Measurements from ENCODE around the gene VPS35L. TPM values are rescaled to one million over a fixed set of nuclear protein-coding genes. Genes with fewer than 3 reads are reported as not detected.
A peak's percentile ranks its signal among the peaks of the same experiment; 100 is the strongest.

Gene VPS35L
- total and polyA plus RNA-seq, 2 of the 13 experiments (the other 11 are each of a cell fraction or from before 2014, with no cell fraction given), result 1.4 to 1.6 TPM

GRCh38 chr16:19555186-19555937 is at the start of gene VPS35L (continued):
- TF ChIP-seq DR1 (CRISPR knock-in tag; IDR thresholded peaks at IDR 0.05) (0 out of 2 replicates have a peak, but pooled peaks have one; percentile 56), RBM22 (optimal IDR thresholded peaks at IDR 0.05; ENCODE audit: low read length) (no peak), ZNF205 (CRISPR knock-in tag; IDR thresholded peaks at IDR 0.05) (peak; percentile 63), SMARCE1 (IDR thresholded peaks at IDR 0.05; ENCODE audit: borderline replicate concordance) (no peak), SMC3 (IDR thresholded peaks at IDR 0.05; ENCODE audit: low read length) (no peak), ZNF121 (CRISPR knock-in tag; IDR thresholded peaks at IDR 0.05) (no peak), GTF3A (CRISPR knock-in tag; conservative IDR thresholded peaks at IDR 0.05) (peak; percentile 80), ZMYM2 (CRISPR knock-in tag; IDR thresholded peaks at IDR 0.05) (peak; percentile 28; the same call in 1 of the 2 replicates), ZNF605 (CRISPR knock-in tag; IDR thresholded peaks at IDR 0.05) (peak; percentile 84), SMAD1 (CRISPR knock-in tag; IDR thresholded peaks at IDR 0.05; ENCODE audit: borderline replicate concordance, low read depth) (peak; percentile 89; the same call in 1 of the 2 replicates), RBM39 (IDR thresholded peaks at IDR 0.05; ENCODE audit: low read depth, low read length, poor library complexity, severe bottlenecking) (peak; percentile 97), MEIS2 (CRISPR knock-in tag; IDR thresholded peaks at IDR 0.05) (peak; percentile 93), RARG (CRISPR knock-in tag; IDR thresholded peaks at IDR 0.05; ENCODE audit: low read depth) (no peak), ZFP1 (CRISPR knock-in tag; IDR thresholded peaks at IDR 0.05) (0 out of 2 replicates have a peak, but pooled peaks have one; percentile 65), ZNF75D (CRISPR knock-in tag; IDR thresholded peaks at IDR 0.05; ENCODE audit: borderline replicate concordance) (no peak), RELA (CRISPR knock-in tag; IDR thresholded peaks at IDR 0.05) (no peak), HDAC1 (CRISPR knock-in tag; IDR thresholded peaks at IDR 0.05) (peak; percentile 77), NAIF1 (CRISPR knock-in tag; IDR thresholded peaks at IDR 0.05; ENCODE audit: borderline replicate concordance) (peak; percentile 93; the same call in 1 of the 2 replicates), ZNF264 (CRISPR knock-in tag; IDR thresholded peaks at IDR 0.05) (peak; percentile 71; the same call in 1 of the 2 replicates)
- TF ChIP-seq, protein P1, sequence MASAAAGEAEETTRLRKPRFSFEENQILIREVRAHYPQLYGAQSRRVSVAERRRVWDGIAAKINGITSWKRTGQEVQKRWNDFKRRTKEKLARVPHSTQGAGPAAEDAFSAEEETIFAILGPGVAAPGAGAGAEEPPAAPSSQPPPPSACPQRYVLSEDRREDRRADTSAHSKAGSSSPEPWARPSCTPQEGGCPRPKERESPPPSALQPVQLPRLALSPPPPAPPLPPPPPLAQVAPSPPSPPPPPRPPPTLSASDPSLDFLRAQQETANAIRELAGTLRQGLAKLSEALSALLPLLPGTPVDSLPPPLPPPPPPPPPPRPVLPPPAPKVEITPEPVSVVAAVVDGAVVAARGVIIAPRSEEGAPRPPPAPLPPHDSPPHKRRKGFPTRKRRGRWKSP (CRISPR knock-in tag; IDR thresholded peaks at IDR 0.05), result no peak
- TF ChIP-seq, protein P2, sequence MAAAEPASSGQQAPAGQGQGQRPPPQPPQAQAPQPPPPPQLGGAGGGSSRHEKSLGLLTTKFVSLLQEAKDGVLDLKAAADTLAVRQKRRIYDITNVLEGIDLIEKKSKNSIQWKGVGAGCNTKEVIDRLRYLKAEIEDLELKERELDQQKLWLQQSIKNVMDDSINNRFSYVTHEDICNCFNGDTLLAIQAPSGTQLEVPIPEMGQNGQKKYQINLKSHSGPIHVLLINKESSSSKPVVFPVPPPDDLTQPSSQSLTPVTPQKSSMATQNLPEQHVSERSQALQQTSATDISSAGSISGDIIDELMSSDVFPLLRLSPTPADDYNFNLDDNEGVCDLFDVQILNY (CRISPR knock-in tag; conservative IDR thresholded peaks at IDR 0.05), result no peak
- TF ChIP-seq, protein P3, sequence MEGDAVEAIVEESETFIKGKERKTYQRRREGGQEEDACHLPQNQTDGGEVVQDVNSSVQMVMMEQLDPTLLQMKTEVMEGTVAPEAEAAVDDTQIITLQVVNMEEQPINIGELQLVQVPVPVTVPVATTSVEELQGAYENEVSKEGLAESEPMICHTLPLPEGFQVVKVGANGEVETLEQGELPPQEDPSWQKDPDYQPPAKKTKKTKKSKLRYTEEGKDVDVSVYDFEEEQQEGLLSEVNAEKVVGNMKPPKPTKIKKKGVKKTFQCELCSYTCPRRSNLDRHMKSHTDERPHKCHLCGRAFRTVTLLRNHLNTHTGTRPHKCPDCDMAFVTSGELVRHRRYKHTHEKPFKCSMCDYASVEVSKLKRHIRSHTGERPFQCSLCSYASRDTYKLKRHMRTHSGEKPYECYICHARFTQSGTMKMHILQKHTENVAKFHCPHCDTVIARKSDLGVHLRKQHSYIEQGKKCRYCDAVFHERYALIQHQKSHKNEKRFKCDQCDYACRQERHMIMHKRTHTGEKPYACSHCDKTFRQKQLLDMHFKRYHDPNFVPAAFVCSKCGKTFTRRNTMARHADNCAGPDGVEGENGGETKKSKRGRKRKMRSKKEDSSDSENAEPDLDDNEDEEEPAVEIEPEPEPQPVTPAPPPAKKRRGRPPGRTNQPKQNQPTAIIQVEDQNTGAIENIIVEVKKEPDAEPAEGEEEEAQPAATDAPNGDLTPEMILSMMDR (CRISPR knock-in tag; IDR thresholded peaks at IDR 0.05), result peak; percentile 90
- TF ChIP-seq, protein P4, sequence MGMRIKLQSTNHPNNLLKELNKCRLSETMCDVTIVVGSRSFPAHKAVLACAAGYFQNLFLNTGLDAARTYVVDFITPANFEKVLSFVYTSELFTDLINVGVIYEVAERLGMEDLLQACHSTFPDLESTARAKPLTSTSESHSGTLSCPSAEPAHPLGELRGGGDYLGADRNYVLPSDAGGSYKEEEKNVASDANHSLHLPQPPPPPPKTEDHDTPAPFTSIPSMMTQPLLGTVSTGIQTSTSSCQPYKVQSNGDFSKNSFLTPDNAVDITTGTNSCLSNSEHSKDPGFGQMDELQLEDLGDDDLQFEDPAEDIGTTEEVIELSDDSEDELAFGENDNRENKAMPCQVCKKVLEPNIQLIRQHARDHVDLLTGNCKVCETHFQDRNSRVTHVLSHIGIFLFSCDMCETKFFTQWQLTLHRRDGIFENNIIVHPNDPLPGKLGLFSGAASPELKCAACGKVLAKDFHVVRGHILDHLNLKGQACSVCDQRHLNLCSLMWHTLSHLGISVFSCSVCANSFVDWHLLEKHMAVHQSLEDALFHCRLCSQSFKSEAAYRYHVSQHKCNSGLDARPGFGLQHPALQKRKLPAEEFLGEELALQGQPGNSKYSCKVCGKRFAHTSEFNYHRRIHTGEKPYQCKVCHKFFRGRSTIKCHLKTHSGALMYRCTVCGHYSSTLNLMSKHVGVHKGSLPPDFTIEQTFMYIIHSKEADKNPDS (CRISPR knock-in tag; IDR thresholded peaks at IDR 0.05), result 0 out of 2 replicates have a peak, but pooled peaks have one; percentile 4

Data from HepG2 (cell line).